Stimulated activated CD4-positive, alpha-beta T cell treated with anti-CD3 and anti-CD28 coated beads, Interleukin-4, amount 100 ng/mL, for 1 hour (primary cell): ENCODE measurements around the gene SPNS2.
A peak's percentile ranks its signal among the peaks of the same experiment; 100 is the strongest.

Experiments used
- DNase-seq: peaks from one replicate; pipeline ENCODE4 v3.0.0-alpha.2; 2020

Gene SPNS2

DNA sequence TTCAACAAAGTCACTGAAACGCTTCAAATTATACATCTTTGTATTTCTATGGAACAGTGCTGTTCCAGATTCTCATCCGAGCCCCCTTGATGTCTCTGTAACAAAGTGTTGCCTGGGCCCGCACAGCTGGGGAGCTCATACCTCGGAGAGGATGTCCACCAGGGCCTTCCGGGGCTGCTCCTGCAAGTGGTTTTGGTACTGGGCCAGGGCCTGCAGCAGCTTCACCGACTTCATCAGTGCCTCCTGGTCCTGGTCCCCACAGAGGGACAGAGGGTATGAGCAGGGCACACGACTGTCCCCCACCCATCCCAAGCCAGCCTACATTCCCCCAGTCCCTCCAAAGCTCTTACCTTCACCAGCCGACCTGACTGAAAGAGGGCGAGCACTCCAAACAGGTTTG lies 55.0 kb downstream of the SPNS2 start:
- no peak for DNase-seq

DNA sequence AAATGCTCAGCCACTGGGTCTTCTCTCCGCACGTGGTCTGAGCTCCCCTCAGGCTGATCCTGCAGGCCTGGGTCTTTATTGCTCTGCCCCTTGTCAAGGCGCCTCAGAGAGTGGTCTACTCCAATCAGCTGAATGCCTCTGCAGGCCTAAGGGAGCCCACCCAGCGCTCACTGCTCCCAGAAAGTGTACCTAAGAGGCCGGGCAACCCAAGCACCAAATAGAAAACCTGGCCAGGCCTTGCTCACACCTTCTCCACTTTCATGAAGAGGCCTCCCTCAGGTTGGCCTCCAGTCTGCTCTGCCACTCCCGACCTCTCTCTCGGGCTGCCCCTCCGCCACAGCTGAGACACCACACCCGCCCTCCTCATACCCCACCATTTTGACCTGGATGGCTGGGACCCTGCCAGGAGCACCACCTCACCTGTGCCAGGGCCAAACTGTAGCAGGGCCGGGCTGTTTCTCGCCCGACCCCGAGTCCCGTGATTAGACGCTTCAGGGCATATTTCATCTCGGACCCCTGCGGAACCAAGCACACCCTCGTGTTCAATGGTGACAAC lies 55.8 kb downstream of the SPNS2 start:
- no peak for DNase-seq

DNA sequence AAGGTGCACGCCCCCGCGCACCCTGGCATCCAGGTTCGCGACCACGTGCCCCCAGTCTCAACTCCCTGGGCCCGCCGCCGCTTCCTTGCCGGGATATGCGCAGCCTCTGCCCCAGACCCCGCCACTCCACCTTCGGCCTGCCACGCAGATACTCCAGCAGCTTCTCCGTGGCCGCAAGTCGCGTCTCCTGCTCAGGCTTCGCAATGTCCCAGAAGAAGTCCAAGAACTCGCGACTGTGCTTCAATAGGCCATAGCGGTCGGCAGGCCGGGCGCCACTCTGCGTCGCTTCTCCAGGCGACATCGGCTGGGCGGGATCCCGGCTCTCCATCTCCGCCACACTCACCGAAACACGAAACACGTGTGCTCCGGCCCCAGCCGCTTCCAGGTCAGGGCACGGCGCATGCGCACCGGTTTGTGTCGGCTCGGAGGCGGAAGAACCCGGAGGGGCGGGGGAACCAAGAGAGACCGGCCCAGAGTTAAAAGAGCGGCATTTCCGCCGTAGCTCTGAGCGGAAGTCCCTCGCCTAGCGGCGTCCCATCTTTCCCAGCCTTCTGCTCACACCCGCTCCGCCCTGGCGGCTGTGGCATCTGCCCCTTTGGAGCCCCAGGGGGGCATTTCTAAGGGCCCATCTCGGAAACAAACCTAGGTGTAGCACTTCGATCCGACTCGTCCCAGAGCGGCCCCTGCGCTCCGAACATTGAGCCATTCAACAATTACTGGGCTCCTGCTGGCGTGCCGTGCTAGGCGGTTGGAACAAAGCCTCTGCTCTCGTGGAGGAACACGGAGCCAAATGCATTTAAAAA lies 56.5 kb downstream of the SPNS2 start, which contains the start of gene MYBBP1A:
MYBBP1A (minus strand) TSS at position 388 of the 803 bp plus-strand sequence; CDS start at position 328, 60 bp downstream.
- peak; percentile 99 for DNase-seq

DNA sequence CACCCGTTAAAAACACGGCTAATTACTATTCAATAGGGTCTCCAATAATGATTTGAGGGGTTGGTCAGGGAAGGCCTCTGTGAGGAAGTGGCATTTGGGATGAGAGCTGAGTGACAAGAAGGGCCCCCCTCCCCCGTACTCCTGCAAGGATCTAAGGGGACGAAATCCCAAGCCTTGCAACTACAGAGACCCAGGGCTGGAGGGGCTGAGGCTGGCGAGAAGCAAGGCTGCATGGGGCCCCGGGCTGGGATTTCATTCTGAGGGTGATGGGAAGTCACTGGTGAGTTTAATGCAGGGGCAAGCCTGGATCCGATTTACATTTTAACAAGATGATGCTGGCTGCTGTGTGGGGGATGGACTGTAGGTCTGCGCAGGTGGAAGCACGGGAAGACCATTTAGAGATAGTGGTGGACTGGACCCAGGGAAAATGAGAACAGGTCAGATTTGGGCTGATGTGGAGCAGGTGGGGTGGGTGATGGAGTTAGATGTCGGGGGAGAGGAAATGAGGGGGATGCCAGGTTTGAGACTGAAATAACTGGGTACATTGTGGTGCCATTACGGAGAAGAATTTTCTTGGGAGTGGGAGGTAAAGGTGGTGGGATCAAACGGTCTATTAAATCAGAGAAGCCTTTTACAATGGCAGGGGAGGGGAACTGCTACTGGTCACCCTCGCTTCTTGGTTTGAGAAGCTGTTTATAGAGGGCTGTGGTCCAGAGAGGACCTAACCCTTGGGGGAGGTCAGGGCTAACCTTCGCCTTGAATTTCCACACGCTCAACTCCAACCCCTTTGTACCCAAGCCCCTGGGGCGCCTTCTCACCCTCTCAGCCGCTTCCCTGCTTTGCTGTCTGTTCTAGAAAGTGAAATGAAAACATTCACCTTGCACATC lies 57.4 kb downstream of the SPNS2 start:
- no peak for DNase-seq

DNA sequence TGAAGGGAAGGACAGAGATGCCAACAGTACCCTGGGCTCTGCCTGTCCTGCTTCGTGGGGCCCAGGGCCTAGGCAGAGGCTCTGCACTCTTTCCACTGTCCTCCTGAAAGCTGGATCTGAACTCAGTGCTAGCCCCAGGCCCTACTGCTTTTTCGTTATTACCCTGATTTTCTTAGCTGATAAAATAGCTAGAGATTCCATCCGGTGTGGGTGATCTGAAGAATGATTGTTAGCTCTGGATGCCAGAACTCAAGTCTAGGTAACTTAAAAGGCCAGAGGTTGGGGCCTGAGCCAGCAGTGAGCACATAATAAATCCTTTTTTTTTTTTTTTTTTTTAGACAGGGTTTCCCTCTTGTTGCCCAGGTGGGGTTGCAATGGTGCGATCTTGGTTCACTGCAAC lies 58.3 kb downstream of the SPNS2 start:
- no peak for DNase-seq

DNA sequence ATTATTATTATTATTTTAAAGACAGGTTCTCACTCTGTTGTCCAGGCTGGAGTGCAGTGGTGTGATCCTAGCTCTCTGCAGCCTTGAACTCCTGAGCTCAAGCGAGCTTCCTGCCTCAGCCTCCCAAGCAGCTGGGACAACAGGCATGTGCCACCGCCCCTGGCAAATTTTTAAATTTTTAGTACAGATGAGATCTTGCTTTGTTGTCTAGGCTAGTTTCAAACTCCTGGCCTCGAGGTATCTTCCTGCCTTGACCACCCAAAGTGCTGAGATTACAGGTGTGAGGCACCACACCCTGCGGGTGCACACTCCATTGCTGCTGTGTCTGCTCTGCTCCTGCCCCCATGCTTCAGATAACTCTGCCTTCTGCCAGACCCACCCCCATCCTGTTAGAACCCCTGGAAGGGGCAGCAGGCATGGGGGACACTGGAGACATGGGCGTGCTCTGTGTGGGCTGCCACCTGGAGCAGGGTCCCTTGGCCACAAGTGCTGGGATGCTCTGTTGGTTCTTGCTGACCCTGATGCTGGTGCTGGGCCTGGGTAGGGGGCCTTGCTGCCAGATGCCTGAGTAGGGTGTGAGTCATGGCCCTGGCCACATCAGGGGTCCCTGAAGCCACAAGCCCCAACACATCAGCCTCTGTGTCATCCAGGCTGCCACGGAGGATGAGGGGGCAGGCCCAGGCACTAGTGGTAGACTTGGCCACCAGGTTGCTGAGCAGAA lies 59.1 kb downstream of the SPNS2 start:
- no peak for DNase-seq

DNA sequence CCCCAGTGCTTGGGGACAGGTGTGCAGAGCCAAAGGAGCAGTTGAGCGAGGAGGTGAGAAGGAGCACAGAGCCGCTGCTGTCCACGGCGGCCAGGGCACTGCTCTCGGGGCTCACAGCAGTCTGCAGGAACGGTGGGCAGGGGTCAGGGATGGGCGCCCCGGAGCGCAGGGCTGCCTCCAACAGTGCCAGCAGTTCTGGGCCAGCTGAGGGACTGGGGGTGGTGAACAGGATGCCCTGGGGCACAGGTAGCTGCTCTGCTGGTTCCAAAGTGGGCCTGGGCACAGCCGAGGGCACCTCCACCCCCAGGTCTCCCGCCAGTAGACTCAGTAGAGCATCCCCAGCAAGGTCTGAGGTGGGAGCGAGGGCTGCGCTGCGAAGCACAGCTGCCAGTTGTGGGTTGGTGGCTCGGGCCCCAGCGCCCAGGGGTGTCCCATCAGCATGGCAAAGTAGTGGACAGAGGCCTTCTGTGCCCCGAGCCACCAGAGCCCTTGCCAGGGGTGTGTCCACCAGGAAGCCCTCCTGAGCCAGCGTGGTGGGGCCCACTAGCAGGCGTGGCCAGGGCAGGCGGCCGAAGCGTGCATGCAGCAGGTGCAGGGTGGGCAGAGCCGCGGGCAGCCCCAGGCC lies 59.8 kb downstream of the SPNS2 start:
- no peak for DNase-seq

DNA sequence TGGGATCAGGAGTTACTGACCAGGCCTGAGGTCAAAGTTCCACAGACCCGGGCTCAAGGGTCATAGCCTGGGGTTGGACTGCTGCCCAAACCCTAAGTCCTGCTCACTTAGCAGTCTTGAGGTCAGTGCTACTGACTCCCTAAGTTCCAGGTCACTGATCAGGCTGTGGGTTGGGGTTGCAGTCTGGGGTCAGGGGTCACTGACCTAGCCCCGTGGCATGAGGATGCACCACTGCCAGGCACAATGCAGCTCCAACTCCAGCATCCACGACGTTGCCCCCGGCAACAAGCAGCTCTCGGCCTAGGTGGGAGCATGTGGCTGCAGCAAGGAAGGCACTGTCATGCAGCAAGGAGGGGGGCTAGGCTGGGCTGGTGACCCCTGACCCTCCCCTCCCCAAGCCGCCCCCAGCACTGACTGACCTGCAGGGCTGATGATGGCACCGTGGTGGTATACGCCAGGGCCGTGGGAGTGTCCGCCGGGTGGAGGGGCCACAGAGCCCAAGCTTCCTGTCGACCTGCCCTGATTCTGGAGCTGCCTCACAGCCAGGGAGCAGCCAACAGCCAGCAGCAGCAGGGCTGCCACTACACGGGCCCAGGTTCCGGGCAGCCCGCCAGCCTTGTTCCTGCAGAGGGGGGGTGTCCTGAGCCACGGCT lies 60.6 kb downstream of the SPNS2 start:
- DNase-seq = no peak

DNA sequence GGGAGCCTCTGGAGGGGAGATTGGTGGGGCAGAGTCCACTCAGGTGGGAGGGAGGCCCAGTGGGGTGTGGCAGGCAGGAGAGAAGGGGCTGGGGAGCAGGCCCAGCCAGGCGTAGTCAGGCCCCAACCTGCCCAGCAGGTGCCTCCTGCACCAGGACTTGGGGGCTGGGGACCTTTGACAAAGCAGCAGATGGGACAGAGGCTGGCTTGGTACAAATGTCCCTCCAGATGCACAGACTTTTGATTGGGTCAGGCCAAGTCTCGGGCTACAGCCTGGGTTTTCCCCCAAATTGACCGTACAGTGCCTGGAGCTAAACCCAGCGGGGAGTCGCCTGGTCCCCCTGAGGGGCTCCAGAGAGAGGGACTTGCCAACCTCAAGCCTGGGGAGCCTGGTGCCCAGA lies 61.3 kb downstream of the SPNS2 start:
- DNase-seq = no peak

DNA sequence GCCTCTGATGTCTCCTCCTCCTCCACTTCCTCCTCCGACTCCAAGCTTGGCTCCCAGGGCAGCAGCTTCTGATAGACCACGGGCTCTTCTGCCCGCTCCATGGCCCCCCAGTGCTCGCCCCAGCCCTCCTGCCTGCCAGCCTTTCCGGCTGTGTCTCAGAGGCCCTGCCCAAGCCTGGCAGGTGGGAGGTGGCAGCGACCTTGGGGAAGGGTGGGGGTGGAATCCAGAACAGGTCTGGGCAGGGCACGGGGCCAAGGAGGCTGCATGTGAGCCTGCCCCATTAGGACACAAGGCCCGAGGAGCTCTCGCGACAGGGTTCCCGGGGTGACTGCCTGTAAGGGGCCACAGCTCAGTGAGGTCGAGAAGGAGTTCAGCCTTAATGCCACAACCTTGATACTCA lies 61.7 kb downstream of the SPNS2 start, which contains the start of gene GGT6:
GGT6 (minus strand) TSS at position 157 of the 400 bp plus-strand sequence; CDS start at position 101, 56 bp downstream.
- DNase-seq = no peak

DNA sequence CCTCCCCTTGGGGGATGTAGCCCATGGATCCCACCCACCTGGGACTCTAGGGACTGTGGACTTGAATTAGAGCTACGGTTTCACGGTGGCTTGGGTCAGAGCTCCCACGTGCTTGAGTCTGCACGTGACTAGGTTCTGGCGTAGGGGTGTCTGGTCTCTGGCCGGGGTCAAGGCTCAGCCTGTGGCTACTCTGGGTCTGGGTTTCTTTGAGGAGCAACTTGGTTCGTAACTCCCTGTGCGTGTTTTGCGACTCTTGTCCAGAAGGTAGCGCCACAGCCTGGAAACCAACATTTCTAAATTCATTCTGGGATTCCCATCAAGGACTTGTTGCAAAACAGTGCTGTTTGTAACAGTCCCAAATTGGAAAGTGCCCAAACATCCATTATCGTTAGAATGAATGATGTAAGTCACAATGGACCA lies 62.2 kb downstream of the SPNS2 start:
- DNase-seq = no peak

DNA sequence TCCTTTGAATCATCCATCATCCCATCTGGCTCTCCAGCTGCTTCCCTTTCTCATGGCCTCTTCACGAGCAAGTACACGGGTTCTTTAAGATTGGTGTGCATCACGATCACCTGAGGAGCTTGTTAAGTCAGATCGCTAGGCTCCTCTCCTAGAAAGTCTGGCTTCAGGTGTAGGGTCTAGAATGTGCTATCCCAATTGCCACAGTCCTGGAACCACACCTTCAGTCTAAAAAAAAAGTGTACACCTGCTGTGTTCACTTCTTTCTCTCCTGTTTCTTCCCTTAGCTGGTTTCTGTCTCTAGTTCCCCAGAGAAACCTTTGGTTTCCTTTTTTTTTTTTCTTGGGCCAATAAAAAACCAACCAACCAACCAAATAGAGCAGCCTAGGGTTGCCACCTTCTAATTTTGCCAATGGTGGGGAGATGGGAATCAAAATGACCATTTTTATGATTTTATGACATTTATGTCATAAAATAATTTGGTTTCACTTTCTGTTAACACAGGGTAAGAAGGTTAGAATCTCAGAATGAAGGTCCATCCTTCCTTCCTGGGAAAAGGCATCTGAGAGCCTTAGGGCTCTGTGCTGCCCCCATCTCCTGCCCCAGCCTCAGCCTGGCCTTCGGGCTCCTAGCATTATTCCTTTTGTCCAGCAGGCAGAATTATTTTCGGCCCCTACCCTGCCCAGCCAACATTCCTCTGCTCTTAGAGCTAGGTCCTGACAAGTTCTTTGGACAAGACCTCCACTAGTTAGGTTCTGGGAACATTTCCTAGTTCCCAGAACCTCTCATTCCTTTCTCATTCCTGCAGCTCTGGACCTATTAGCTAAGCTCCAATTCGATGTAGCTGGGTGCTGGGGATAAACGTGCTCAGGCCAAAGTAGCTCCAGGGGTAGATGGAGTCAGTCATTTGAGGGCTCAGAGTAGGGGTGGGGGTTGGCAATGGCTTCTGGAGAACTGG lies 63.6 kb downstream of the SPNS2 start:
- DNase-seq = no peak

DNA sequence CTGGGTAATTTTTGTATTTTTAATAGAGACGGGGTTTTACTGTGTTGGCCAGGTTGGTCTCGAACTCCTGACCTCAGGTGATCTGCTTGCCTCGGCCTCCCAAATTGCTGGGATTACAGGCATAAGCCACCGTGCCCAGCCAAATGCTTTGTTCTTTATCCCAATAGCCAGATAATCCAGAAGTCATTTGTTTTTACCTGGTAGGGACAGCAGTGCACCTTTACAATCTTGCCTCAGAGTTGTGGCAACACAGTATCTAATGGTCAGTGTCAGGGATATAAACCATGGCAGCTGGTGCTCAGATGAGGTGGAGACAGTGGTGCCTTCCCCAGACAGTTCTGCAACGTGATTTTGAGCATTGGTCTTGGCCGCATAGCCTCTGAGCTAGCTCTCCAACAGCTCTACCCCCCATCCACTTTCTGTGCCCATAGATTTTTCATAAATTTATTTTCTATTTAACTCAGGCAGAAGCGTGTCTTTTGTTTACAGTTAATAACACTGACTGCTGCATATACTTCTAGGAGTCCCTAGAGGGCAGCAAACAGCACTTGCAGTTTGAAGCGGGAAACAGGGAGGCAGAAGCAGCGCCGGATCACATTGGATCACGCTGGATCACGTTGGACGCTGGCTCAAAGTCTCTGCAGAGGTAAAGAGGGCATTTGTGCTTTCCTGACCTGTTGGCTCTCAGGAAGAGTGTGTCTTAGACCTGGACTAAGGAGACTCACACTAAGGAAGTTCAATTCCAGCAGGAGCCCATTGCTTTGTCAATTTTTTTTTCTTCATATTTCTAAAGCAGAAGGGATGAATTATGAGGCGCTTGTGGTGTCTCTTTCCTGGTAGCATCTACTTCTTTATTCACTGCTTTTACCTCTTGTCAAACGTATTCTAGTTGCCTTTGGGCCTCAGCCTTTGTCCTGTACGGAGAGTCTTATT lies 66.8 kb downstream of the SPNS2 start:
- DNase-seq = peak; percentile 49

DNA sequence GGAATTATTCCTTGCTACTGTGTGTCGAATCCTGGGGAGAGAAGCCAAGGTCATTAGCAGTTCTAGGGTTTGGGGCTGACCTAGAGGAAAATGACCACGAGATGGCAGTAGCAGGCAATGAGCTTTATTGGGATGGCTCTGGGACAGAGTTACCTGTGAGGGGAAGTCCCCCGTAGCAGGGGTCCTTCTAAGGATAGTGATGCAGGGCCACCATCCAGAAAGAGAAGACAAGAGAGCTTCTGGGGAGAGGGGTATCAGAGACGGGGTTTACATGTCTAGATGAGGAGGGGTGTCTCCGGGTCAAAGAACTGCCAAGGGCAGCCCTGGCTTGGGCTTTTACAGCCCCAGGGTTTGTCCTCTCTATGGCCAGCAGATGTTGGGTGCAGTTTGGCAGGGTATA lies 68.1 kb downstream of the SPNS2 start:
- peak; percentile 35 for DNase-seq

DNA sequence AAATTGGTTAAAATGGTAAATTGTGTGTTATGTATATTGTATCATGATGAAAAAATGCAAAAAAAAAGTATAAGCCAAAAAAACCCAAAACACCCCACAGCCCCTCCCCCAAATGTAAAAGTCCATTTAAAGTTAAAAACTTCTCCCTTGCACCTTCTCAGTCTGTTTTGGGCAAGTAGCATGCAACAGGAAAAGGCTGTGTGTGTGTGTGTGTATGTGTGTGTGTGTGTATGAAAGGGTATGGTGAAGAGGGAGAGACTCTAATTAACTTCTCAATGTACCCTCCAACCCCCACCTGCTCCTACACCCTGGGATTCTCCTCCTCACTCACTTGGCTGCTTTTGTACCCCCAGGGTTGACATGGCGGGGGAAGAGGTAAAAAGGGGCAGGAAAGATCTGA lies 70.9 kb downstream of the SPNS2 start:
- DNase-seq = no peak

DNA sequence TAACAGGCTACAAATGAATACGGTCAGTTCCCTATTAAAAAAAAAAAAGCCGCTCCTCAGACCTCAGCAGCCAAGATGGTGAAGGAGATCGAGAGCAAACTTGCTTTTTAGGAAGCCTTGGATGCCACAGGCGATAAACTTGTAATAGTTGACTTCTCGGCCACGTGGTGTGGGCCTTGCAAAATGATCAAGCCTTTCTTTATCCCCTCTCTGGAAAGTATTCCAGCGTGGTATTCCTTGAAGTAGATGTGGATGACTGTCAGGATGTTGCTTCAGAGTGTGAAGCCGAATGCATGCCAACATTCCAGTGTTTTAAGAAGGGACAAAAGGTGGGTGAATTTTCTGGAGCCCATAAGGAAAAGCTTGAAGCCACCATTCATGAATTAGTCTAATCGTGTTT lies 73.5 kb downstream of the SPNS2 start:
- DNase-seq = no peak

DNA sequence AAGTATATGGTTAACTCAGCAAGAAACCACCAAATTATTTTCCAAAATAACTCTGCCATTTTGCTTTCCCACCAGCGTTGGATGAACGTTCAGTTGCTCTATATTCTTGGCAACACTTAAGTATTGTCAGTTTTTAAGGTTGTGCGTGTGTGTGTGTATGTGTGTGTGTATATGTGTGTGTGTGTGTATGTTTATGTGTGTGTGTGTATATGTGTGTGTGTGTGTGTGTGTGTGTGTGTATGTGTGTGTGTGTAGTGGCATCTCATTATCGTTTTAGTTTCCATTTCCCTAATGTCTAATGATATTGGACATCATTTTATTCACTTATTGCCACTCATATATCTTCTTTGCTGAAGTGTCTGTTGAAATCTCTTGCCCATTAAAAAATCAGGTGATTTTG lies 74.4 kb downstream of the SPNS2 start:
- DNase-seq = no peak

DNA sequence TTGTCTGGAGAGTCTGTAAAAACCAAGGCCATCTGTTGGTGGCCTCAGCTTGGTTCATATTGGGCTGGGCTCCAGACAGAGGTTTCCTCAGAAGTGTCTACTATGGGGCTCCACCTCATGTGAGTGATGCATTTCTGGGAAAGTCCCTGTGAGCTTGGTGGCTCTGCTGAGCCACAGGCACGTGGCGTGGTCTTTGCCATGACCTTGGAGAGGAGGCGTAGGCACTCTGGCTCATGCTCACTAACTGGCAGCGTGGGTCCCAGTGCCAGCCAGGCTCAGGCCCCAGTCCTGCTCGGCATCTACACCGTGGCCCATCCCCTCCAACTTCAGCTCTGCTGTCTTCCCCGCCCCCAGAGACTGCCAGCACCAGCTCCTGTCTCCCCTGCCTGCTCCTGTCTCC lies 75.0 kb downstream of the SPNS2 start:
- DNase-seq = peak; percentile 72

DNA sequence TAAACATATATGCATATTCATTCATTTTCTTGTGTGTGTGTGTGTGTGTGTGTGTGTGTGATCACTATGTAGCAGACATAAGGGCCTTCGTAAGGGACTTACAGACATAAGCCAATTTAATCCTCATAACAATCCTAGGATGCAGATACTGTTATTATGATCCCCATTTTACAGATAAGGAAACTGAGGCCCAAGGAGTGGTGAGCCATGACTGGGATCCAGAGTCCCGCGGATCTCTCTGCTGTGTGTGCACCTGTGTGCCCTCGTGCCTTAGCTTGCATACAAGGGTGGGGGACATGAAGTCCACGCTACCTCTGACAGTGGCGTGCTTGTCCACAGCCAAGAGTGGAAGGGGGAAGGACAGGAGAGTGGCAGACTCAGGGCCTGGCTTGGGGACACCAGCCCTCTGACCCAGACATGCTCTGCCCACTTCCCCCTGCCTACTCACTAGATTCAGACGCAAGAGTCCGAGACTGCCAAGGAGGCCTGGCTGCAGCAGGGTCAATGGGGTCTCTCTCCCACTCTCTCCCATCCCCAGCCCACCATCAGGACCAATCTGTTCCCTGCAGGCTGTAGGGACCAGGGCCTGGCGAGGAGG lies 75.9 kb downstream of the SPNS2 start:
- DNase-seq = no peak
